ENCODE measurements around the gene EIF4EBP2. TPM values are rescaled to one million over a fixed set of nuclear protein-coding genes. Genes with fewer than 3 reads are reported as not detected.

EIF4EBP2 gene
- total RNA-seq, 2 donors from 2014 or later, result 103 to 119 TPM

GRCh38 chr10:70370766-70371165 is 33.2 kb upstream of the EIF4EBP2 start:
- Histone ChIP-seq H3K27ac (ENCODE audit: low read depth, low read length) (no peak overlapping the region), H3K4me1 (ENCODE audit: control insufficient read depth, insufficient read depth, low read length) (peaks cover 2% of the 10 kb centered on the region), H3K4me3 (ENCODE audit: low read length) (no peak overlapping the region), H3K9me3 (ENCODE audit: control insufficient read depth, low read length) (no peaks in the 10 kb centered on the region), H3K9ac (ENCODE audit: extremely low read depth, low read length, poor library complexity, severe bottlenecking) (no peak overlapping the region), H3K27me3 (ENCODE audit: control insufficient read depth, insufficient read depth, low read length, poor library complexity, severe bottlenecking) (no peaks in the 10 kb centered on the region), H3K36me3 (ENCODE audit: control insufficient read depth, insufficient read depth, low read length) (no peaks in the 10 kb centered on the region)
- H3K4me1 Mint-ChIP-seq, result peaks cover 18% of the 10 kb centered on the region
- no peak overlapping the region for H3K27ac Mint-ChIP-seq
- H3K36me3 Mint-ChIP-seq (ENCODE audit: low read depth), result peaks cover 4% of the 10 kb centered on the region
- H3K9me3 Mint-ChIP-seq, result no peaks in the 10 kb centered on the region
- no peak for TF ChIP-seq CTCF (conservative IDR thresholded peaks at IDR 0.05)
- no peak overlapping the region for H3K4me3 Mint-ChIP-seq
- whole genome bisulfite sequencing, 2 experiments (ENCODE audit: insufficient coverage in 1 of 2, insufficient read length in 1 of 2), result 93 to 100% methylated on average over 1 to 2 of the region's 2 CpGs
- DNase-seq, result no peak
- H3K27me3 Mint-ChIP-seq (ENCODE audit: insufficient read depth), result no peaks in the 10 kb centered on the region

- H3K36me3 Mint-ChIP-seq (ENCODE audit: low read depth), result peaks cover 4% of the 10 kb centered on the region
- H3K4me3 Mint-ChIP-seq, result no peak overlapping the region
- H3K9me3 Mint-ChIP-seq, result no peaks in the 10 kb centered on the region
- H3K36me3 ChIP-seq (ENCODE audit: control insufficient read depth, insufficient read depth, low read length), result no peaks in the 10 kb centered on the region
- no peaks in the 10 kb centered on the region for H3K9me3 ChIP-seq (ENCODE audit: control insufficient read depth, low read length)
- WGBS, 2 experiments (ENCODE audit: insufficient coverage in 1 of 2, insufficient read length in 1 of 2), result 65 to 69% methylated on average over 3 to 5 of the region's 5 CpGs
- H3K4me1 Mint-ChIP-seq, result peaks cover 25% of the 10 kb centered on the region
- H3K27ac Mint-ChIP-seq, result no peak overlapping the region
- H3K27me3 ChIP-seq (ENCODE audit: control insufficient read depth, insufficient read depth, low read length, poor library complexity, severe bottlenecking), result no peaks in the 10 kb centered on the region
- H3K9ac ChIP-seq (ENCODE audit: extremely low read depth, low read length, poor library complexity, severe bottlenecking), result no peak overlapping the region
- H3K4me3 ChIP-seq (ENCODE audit: low read length), result no peak overlapping the region
- no peak for TF ChIP-seq CTCF (conservative IDR thresholded peaks at IDR 0.05)
- peaks cover 5% of the 10 kb centered on the region for H3K4me1 ChIP-seq (ENCODE audit: control insufficient read depth, insufficient read depth, low read length)
- no peak overlapping the region for H3K27ac ChIP-seq (ENCODE audit: low read depth, low read length)
- H3K27me3 Mint-ChIP-seq (ENCODE audit: insufficient read depth), result no peaks in the 10 kb centered on the region
- DNase-seq, result no peak
Observed at GRCh38 chr10:70371846-70372245, 32.1 kb upstream of the EIF4EBP2 start.

- H3K9me3 Mint-ChIP-seq, result peaks cover 2% of the 10 kb centered on the region
- no peaks in the 10 kb centered on the region for H3K36me3 ChIP-seq (ENCODE audit: control insufficient read depth, insufficient read depth, low read length)
- peaks cover 34% of the 10 kb centered on the region for H3K4me1 Mint-ChIP-seq
- no peak overlapping the region for H3K9ac ChIP-seq (ENCODE audit: extremely low read depth, low read length, poor library complexity, severe bottlenecking)
- no peak for TF ChIP-seq CTCF (conservative IDR thresholded peaks at IDR 0.05)
- no peaks in the 10 kb centered on the region for H3K27me3 ChIP-seq (ENCODE audit: control insufficient read depth, insufficient read depth, low read length, poor library complexity, severe bottlenecking)
- peak; percentile 62 for DNase-seq
- H3K4me3 Mint-ChIP-seq, result no peak overlapping the region
- H3K9me3 ChIP-seq (ENCODE audit: control insufficient read depth, low read length), result peaks cover 9% of the 10 kb centered on the region
- H3K27ac ChIP-seq (ENCODE audit: low read depth, low read length), result no peak overlapping the region
- H3K4me1 ChIP-seq (ENCODE audit: control insufficient read depth, insufficient read depth, low read length), result peaks cover 8% of the 10 kb centered on the region
- H3K4me3 ChIP-seq (ENCODE audit: low read length), result no peak overlapping the region
- H3K27me3 Mint-ChIP-seq (ENCODE audit: insufficient read depth), result peaks cover 4% of the 10 kb centered on the region
- peaks cover 4% of the 10 kb centered on the region for H3K36me3 Mint-ChIP-seq (ENCODE audit: low read depth)
- 73 to 76% methylated on average over 7 to 9 of the region's 9 CpGs for WGBS, 2 experiments (ENCODE audit: insufficient coverage in 1 of 2, insufficient read length in 1 of 2)
- H3K27ac Mint-ChIP-seq, result peak overlapping the region; percentile 83
Observed at GRCh38 chr10:70374775-70375614, 28.9 kb upstream of the EIF4EBP2 start.

Measured in endodermal cell (in vitro differentiated cells).